ENCODE measurements around the gene ABCC2. TPM values are rescaled to one million over a fixed set of nuclear protein-coding genes. Genes with fewer than 3 reads are reported as not detected.

Gene ABCC2
- total and polyA plus RNA-seq, 7 donors = 0.41 to 3.9 (median 1.3) TPM; not detected in 1

- H3K27me3 ChIP-seq = no peaks in the 10 kb centered on the region
- TF ChIP-seq EP300 (IDR thresholded peaks at IDR 0.05) (no peak), POLR2A (IDR thresholded peaks at IDR 0.05) (no peak), CTCF (IDR thresholded peaks at IDR 0.05) (no peak), POLR2AphosphoS5 (IDR thresholded peaks at IDR 0.05) (no peak)
- intact Hi-C loops (cut with DNase I) = no loop called here
- DNase-seq = no peak
- no peak overlapping the region for H3K4me3 ChIP-seq
- H3K4me1 ChIP-seq = peaks cover 0 to 16% (median 4%) of the 10 kb centered on the region in 4 donors
- no peaks in the 10 kb centered on the region for H3K9me3 ChIP-seq
- H3K36me3 ChIP-seq = no peaks in the 10 kb centered on the region
- no peak overlapping the region for H3K27ac ChIP-seq
- WGBS, 2 donors = 75 to 79% methylated on average over 5 of the region's 5 CpGs
These were observed 68.4 kb downstream of the ABCC2 start for GRCh38 chr10:99850767-99851340.

- H3K9me3 ChIP-seq = no peaks in the 10 kb centered on the region
- no peak overlapping the region for H3K4me3 ChIP-seq
- no peak overlapping the region for H3K27ac ChIP-seq
- TF ChIP-seq POLR2A (IDR thresholded peaks at IDR 0.05) = no peak
- no peak for TF ChIP-seq EP300 (IDR thresholded peaks at IDR 0.05)
- no peak for TF ChIP-seq CTCF (IDR thresholded peaks at IDR 0.05)
- TF ChIP-seq POLR2AphosphoS5 (IDR thresholded peaks at IDR 0.05) = no peak
- no peaks in the 10 kb centered on the region for H3K27me3 ChIP-seq
- intact Hi-C loops (cut with DNase I) = no loop called here
- peaks cover 0 to 8% (median 0%) of the 10 kb centered on the region in 4 donors for H3K4me1 ChIP-seq
- 97% methylated on average over 3 of the region's 3 CpGs for WGBS, 2 donors
- DNase-seq = no peak
- H3K36me3 ChIP-seq = no peaks in the 10 kb centered on the region
These were observed 69.4 kb downstream of the ABCC2 start for GRCh38 chr10:99851825-99852224.

- no peak for DNase-seq
- H3K4me3 ChIP-seq = no peak overlapping the region
- H3K9me3 ChIP-seq = no peaks in the 10 kb centered on the region
- no peak overlapping the region for H3K27ac ChIP-seq
- 57 to 86% methylated on average over 3 of the region's 3 CpGs for WGBS, 2 donors
- TF ChIP-seq EP300 (IDR thresholded peaks at IDR 0.05) (no peak), CTCF (IDR thresholded peaks at IDR 0.05) (no peak), POLR2AphosphoS5 (IDR thresholded peaks at IDR 0.05) (no peak), POLR2A (IDR thresholded peaks at IDR 0.05) (no peak)
- intact Hi-C loops (cut with DNase I) = no loop called here
- no peaks in the 10 kb centered on the region for H3K36me3 ChIP-seq
- H3K27me3 ChIP-seq = no peaks in the 10 kb centered on the region
- H3K4me1 ChIP-seq = peaks cover 0 to 8% (median 0%) of the 10 kb centered on the region in 4 donors
These were observed 70.2 kb downstream of the ABCC2 start for GRCh38 chr10:99852481-99853213.

GRCh38 chr10:99853655-99854054 is 71.2 kb downstream of the ABCC2 start:
- WGBS, 2 donors = 85 to 91% methylated on average over 3 of the region's 3 CpGs
- no peaks in the 10 kb centered on the region for H3K9me3 ChIP-seq
- intact Hi-C loops (cut with DNase I) = no loop called here
- no peak overlapping the region for H3K27ac ChIP-seq
- H3K27me3 ChIP-seq = no peaks in the 10 kb centered on the region
- no peaks in the 10 kb centered on the region for H3K36me3 ChIP-seq
- no peak for DNase-seq
- no peak for TF ChIP-seq EP300 (IDR thresholded peaks at IDR 0.05)
- TF ChIP-seq POLR2AphosphoS5 (IDR thresholded peaks at IDR 0.05) = no peak
- TF ChIP-seq CTCF (IDR thresholded peaks at IDR 0.05) = no peak
- TF ChIP-seq POLR2A (IDR thresholded peaks at IDR 0.05) = no peak
- H3K4me1 ChIP-seq = peaks cover 0 to 8% (median 0%) of the 10 kb centered on the region in 4 donors
- H3K4me3 ChIP-seq = no peak overlapping the region
